ENCODE data around the gene CD58. TPM values are rescaled to one million over a fixed set of nuclear protein-coding genes. Genes with fewer than 3 reads are reported as not detected.

CD58 gene
- total and polyA plus RNA-seq, 9 of the 15 experiments (the other 6 are each of a cell fraction or from before 2014, with no cell fraction given), result 18.1 to 113 (median 37.4) TPM

- TF ChIP-seq ZNF407 (IDR thresholded peaks at IDR 0.05; ENCODE audit: low read depth) (peak; percentile 24; the same call in 1 of the 2 replicates), L3MBTL2 (IDR thresholded peaks at IDR 0.05) (peak; percentile 27; the same call in 1 of the 2 replicates), PHB2 (IDR thresholded peaks at IDR 0.05; ENCODE audit: low read depth) (0 out of 2 replicates have a peak, but pooled peaks have one; percentile 47), REST (IDR thresholded peaks at IDR 0.05; ENCODE audit: borderline replicate concordance) (peak; percentile 90), REST (CRISPR knock-in tag; IDR thresholded peaks at IDR 0.05; ENCODE audit: low read depth) (no peak), MYNN (IDR thresholded peaks at IDR 0.05) (peak; percentile 54; the same call in 1 of the 2 replicates), MYNN (CRISPR knock-in tag; IDR thresholded peaks at IDR 0.05) (no peak), SIN3B (IDR thresholded peaks at IDR 0.05; ENCODE audit: low read depth) (no peak)
- TF ChIP-seq, protein P1, sequence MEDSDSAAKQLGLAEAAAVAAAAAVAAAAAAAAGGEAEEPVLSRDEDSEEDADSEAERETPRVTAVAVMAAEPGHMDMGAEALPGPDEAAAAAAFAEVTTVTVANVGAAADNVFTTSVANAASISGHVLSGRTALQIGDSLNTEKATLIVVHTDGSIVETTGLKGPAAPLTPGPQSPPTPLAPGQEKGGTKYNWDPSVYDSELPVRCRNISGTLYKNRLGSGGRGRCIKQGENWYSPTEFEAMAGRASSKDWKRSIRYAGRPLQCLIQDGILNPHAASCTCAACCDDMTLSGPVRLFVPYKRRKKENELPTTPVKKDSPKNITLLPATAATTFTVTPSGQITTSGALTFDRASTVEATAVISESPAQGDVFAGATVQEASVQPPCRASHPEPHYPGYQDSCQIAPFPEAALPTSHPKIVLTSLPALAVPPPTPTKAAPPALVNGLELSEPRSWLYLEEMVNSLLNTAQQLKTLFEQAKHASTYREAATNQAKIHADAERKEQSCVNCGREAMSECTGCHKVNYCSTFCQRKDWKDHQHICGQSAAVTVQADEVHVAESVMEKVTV (CRISPR knock-in tag; IDR thresholded peaks at IDR 0.05), result peak; percentile 98
Observed at GRCh38 chr1:116498789-116499628, 71.8 kb downstream of the CD58 start (continued).
